ENCODE data around the gene PFKFB3.

Gene PFKFB3

GRCh38 chr10:6229746-6230145 is 27.0 kb downstream of the PFKFB3 start:
- H3K36me3 ChIP-seq (ENCODE audit: low read depth) = peaks cover 69% of the 10 kb centered on the region

GRCh38 chr10:6230315-6230714 is 27.6 kb downstream of the PFKFB3 start:
- no peaks in the 10 kb centered on the region for H3K27me3 ChIP-seq (ENCODE audit: insufficient read depth, poor library complexity, severe bottlenecking)
- TF ChIP-seq CTCF (IDR thresholded peaks at IDR 0.05; ENCODE audit: poor library complexity, severe bottlenecking) = no peak
- DNase-seq (ENCODE audit: low spot score) = no peak
- no peak overlapping the region for H3K27ac ChIP-seq (ENCODE audit: poor library complexity, severe bottlenecking)
- H3K4me3 ChIP-seq (ENCODE audit: severe bottlenecking) = no peak overlapping the region
- ATAC-seq (ENCODE audit: low read depth) = no peak
- no peaks in the 10 kb centered on the region for H3K4me1 ChIP-seq (ENCODE audit: insufficient read depth, poor library complexity, severe bottlenecking)
- peaks cover 69% of the 10 kb centered on the region for H3K36me3 ChIP-seq (ENCODE audit: low read depth)
- H3K9me3 ChIP-seq (ENCODE audit: severe bottlenecking) = no peaks in the 10 kb centered on the region

More at GRCh38 chr10:6229746-6230145, 27.0 kb downstream of the PFKFB3 start:
- ATAC-seq (ENCODE audit: low read depth) (no peak), DNase-seq (ENCODE audit: low spot score) (no peak)
- no peaks in the 10 kb centered on the region for H3K27me3 ChIP-seq (ENCODE audit: insufficient read depth, poor library complexity, severe bottlenecking)
- no peak for TF ChIP-seq CTCF (IDR thresholded peaks at IDR 0.05; ENCODE audit: poor library complexity, severe bottlenecking)
- H3K27ac ChIP-seq (ENCODE audit: poor library complexity, severe bottlenecking) = no peak overlapping the region
- H3K4me3 ChIP-seq (ENCODE audit: severe bottlenecking) = no peak overlapping the region
- H3K9me3 ChIP-seq (ENCODE audit: severe bottlenecking) = no peaks in the 10 kb centered on the region
- no peaks in the 10 kb centered on the region for H3K4me1 ChIP-seq (ENCODE audit: insufficient read depth, poor library complexity, severe bottlenecking)

DNA sequence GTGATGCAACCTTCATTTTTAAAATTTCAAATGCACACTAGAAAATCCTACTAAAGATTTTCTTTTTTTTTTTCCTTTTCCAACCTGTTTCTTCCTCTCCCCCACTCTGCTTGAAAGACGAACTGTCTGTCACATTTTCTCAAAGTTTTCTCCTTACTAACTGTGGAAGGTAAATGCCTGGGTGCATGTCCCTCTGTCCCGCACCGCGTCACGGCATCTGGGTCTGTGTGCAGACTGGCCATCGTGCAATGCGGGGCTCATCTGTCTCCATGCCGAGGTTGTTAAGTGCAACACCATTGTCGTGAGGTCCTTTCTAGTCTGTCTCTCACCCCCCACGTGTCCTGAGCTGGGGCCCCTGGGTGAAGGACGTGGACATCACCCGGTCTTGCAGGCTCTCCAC is 28.4 kb downstream of the PFKFB3 start:
- TF ChIP-seq CTCF (IDR thresholded peaks at IDR 0.05; ENCODE audit: poor library complexity, severe bottlenecking) = no peak
- ATAC-seq (ENCODE audit: low read depth) = no peak
- Histone ChIP-seq H3K9me3 (ENCODE audit: severe bottlenecking) (no peaks in the 10 kb centered on the region), H3K4me1 (ENCODE audit: insufficient read depth, poor library complexity, severe bottlenecking) (no peaks in the 10 kb centered on the region), H3K27me3 (ENCODE audit: insufficient read depth, poor library complexity, severe bottlenecking) (no peaks in the 10 kb centered on the region), H3K27ac (ENCODE audit: poor library complexity, severe bottlenecking) (no peak overlapping the region), H3K4me3 (ENCODE audit: severe bottlenecking) (no peak overlapping the region), H3K36me3 (ENCODE audit: low read depth) (peaks cover 65% of the 10 kb centered on the region)
- no peak for DNase-seq (ENCODE audit: low spot score)

DNA sequence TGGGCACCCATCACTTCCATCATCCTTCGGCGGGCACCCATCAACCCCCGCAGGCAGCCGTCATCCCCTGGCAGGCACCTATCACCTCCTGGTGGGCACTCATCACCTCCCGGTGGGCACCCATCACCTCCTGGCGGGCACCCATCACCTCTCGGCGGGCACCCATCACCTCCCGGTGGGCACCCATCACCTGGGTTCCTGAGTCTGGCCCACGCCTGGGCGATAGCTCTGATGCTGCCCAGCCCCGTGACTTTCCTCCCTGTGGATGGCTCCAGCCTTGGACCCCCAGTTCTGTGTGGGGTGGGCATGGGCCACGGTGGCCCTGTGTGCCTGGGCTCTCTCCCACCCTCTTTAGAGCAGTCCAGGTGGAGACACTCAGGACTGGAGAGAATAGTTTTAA is 29.0 kb downstream of the PFKFB3 start:
- H3K4me1 ChIP-seq (ENCODE audit: insufficient read depth, poor library complexity, severe bottlenecking) = no peaks in the 10 kb centered on the region
- ATAC-seq (ENCODE audit: low read depth) = no peak
- H3K9me3 ChIP-seq (ENCODE audit: severe bottlenecking) = no peaks in the 10 kb centered on the region
- TF ChIP-seq CTCF (IDR thresholded peaks at IDR 0.05; ENCODE audit: poor library complexity, severe bottlenecking) = no peak
- no peak for DNase-seq (ENCODE audit: low spot score)
- no peaks in the 10 kb centered on the region for H3K27me3 ChIP-seq (ENCODE audit: insufficient read depth, poor library complexity, severe bottlenecking)
- H3K27ac ChIP-seq (ENCODE audit: poor library complexity, severe bottlenecking) = no peak overlapping the region
- H3K4me3 ChIP-seq (ENCODE audit: severe bottlenecking) = no peak overlapping the region
- H3K36me3 ChIP-seq (ENCODE audit: low read depth) = peaks cover 59% of the 10 kb centered on the region

DNA sequence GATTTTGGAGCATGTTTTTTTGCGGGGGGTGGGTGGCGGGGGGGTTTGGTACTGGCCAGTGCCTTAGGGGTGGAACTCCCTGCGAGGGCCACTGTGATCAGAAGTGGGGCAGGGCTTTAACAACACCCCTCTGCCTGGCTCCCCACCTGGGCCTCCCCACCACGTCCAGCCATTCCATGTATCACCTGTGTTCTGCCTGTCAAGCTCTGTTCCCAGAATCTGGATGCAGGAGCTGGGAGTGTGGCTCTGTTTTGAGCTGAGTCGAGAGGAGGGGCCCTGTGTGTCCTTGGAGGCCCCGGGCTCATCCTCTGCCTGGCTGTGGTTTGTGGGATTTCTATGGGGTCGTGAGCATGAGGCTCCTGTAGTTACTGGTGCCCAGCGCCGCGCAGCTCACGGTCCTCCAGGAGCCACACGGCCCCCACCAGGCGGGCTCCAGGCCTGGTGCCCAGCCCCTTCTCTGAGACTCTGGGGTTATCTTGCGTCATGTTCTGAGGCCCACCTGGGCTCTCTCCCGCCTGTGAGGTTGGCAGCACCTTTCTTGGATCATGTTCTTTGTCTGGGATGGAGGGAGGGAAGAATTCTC is 29.6 kb downstream of the PFKFB3 start:
- Histone ChIP-seq H3K36me3 (ENCODE audit: low read depth) (peaks cover 53% of the 10 kb centered on the region), H3K27ac (ENCODE audit: poor library complexity, severe bottlenecking) (no peak overlapping the region), H3K9me3 (ENCODE audit: severe bottlenecking) (no peaks in the 10 kb centered on the region), H3K4me3 (ENCODE audit: severe bottlenecking) (no peak overlapping the region), H3K4me1 (ENCODE audit: insufficient read depth, poor library complexity, severe bottlenecking) (no peaks in the 10 kb centered on the region), H3K27me3 (ENCODE audit: insufficient read depth, poor library complexity, severe bottlenecking) (no peaks in the 10 kb centered on the region)
- TF ChIP-seq CTCF (IDR thresholded peaks at IDR 0.05; ENCODE audit: poor library complexity, severe bottlenecking) = no peak
- no peak for DNase-seq (ENCODE audit: low spot score)
- no peak for ATAC-seq (ENCODE audit: low read depth)
